GM12865 (cell line): ENCODE measurements around the gene FFAR3.

Source experiments
- DNase-seq: peaks from one replicate; pipeline ENCODE4 v3.0.0; 2010; ENCODE audit warnings: low read depth
- H3K4me3 ChIP-seq: 2 replicates; pipeline ENCODE4 v1.5.1; 2011; ENCODE audit warnings: mild to moderate bottlenecking, low read depth, low read length, control low read depth
- CTCF ChIP-seq: IDR thresholded peaks from 2 replicates; pipeline ENCODE4 v1.5.1; 2011; ENCODE audit warnings: low read length, control low read depth, low read depth, inconsistent platforms; ENCODE audit not compliant: insufficient read depth; ENCODE audit errors: missing control alignments

The FFAR3 gene

DNA sequence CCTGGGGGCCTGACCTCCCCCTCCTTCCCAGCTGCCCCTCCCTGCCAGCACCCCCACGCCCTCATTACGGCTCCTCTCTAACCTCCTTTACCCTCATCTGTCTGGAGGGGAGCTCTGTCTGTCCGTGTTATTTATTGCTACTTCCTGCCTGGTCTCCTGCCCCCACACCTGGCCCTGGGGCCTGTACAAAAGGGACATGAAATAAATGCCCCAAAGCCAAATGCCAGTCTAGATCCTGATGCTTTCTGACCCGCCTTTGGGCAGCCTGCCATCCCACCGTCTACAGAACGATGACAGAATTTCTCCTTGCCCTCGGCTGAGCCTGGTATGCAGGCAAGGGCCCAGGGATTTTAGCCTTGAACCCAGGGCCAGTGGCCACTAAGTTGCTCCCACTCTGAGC lies 44.7 kb upstream of the FFAR3 start:
- no peak overlapping the region for H3K4me3 ChIP-seq
- DNase-seq: no peak
- TF ChIP-seq CTCF: no peak

GRCh38 chr19:35314031-35314430 lies 44.2 kb upstream of the FFAR3 start:
- H3K4me3 ChIP-seq: no peak overlapping the region
- no peak for DNase-seq
- TF ChIP-seq CTCF: no peak

DNA sequence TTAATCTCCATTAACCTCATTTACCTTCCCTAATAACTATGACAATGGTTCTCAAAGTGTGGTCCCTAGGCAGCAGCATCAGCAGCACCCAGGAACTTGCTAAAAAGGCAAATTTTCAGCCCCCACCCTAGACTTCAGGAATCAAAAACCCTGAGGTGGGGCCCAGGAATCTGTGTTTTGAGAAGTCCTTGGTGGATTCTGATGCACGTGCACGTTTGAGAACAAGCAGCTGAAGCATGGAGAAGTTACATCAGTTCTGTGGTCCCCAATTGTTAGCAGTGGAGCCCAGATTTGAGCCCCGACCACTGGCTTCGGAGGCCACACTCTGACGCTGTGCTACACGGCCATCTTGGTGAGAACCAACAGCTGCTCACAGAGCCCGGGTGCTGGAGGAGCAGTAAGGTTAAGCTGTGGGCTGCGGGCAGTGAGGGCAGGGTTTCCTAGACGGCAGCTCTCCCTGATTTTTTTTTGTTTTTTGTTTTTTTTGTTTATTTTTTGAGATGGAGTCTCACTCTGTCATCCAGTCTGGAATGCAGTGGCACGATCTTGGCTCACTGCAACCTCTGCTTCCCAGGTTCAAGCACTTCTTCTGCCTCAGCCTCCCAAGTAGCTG lies 43.3 kb upstream of the FFAR3 start:
- no peak overlapping the region for H3K4me3 ChIP-seq
- no peak for TF ChIP-seq CTCF
- DNase-seq: no peak

DNA sequence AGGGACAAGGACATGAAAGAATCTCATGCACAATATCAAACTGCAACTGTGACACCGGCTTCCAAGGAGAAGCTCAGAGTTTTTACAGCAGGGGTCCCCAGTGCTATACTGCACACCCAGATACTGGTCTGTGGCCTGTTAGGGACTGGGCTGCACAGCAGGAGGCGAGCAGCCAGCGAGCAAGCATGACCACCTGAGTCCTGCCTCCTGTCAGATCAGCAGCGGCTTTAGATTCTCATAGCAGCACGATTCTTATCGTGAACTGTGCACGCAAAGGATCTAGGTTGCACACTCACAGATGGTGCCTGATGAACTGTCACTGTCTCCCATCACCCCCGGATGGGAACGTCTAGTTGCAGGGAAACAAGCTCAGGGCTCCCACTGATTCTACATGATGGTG lies 42.4 kb upstream of the FFAR3 start:
- no peak for TF ChIP-seq CTCF
- no peak for DNase-seq
- H3K4me3 ChIP-seq: no peak overlapping the region

GRCh38 chr19:35316560-35316959 lies 41.7 kb upstream of the FFAR3 start:
- no peak for DNase-seq
- H3K4me3 ChIP-seq: no peak overlapping the region
- no peak for TF ChIP-seq CTCF

DNA sequence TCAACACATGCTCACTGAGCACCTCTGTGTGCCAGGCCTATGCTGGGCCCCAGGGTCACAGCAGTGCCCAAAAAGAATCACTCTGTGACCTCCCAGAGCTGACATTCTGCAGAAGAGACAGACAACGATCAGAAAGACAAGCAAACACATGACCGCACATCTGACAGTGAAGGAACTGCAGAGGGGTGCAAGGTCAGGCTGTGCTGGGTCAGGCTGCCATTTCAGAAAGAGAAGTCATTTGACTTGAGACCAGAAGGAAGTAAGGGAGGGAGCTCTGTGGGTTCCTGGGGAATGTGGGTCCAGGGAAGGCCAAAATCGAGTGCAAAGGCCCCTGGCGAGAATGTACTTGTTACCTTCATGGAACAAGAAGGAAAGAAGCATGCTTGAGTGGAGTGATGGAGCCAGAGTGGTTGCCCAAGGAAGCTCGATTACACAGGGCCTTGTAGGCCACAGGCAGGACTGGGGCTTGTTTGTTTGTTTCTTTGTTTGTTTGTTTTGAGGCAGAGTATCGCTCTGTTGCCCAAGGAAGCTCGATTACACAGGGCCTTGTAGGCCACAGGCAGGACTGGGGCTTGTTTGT lies 40.7 kb upstream of the FFAR3 start:
- no peak for TF ChIP-seq CTCF
- DNase-seq: no peak
- no peak overlapping the region for H3K4me3 ChIP-seq

DNA sequence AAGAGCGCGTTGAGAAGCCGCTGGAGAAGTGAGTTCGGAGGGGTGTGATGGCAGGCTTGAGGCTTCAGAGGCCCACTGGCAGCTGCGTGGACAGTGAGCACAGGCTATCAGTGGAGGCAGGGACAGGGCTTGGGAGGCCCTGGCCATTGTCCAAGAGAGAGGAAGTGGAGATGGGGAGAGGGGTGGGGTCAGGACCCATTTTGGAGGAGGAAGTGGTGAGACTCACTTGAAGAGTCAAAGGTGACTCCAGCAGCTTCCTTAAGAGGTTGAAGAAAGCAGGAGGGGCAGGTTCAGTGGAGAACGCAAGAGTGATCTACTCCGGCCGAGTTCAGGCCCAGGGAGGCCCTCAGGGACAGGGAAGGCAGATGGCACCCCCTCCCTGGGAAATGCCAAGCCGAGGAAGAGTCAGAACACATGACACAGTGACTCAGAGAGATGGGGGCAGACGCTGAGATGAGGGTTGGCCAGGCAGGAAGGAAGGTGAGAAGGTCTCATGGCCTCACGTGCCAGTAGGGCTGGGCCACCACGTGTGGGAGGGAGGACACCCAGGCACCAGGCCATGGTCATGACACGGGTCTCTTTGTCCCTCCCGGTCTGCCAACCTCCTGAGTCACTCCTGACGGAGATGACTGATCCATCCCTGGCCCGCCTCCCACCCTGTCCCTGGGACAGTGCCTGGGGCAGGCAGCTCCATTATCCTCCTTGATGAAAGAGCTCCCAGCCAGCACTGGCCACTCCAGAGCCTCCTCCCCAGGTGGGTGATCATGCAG lies 39.4 kb upstream of the FFAR3 start:
- no peak for TF ChIP-seq CTCF
- no peak for DNase-seq
- no peak overlapping the region for H3K4me3 ChIP-seq
